RPMI8226 (cell line): ENCODE results near the gene DIP2C.

Experiments used
- DNase-seq: peaks from one replicate; pipeline ENCODE4 v3.0.0-alpha.2; 2015

Gene DIP2C

GRCh38 chr10:677038-677437 is 12.4 kb downstream of the DIP2C start:
- no peak for DNase-seq

- DNase-seq = no peak
These were observed 13.3 kb downstream of the DIP2C start for GRCh38 chr10:676178-676577.

- DNase-seq = no peak
These were observed 13.9 kb downstream of the DIP2C start for GRCh38 chr10:675532-675931.

- DNase-seq = no peak
These were observed 16.0 kb downstream of the DIP2C start for GRCh38 chr10:673492-673891.

GRCh38 chr10:672992-673391 is 16.5 kb downstream of the DIP2C start:
- DNase-seq = no peak

GRCh38 chr10:672203-672602 is 17.3 kb downstream of the DIP2C start:
- DNase-seq = no peak

- DNase-seq = no peak
These were observed 18.5 kb downstream of the DIP2C start for GRCh38 chr10:670990-671389.

- no peak for DNase-seq
These were observed 19.4 kb downstream of the DIP2C start for GRCh38 chr10:670038-670437.

- DNase-seq = no peak
These were observed 20.5 kb downstream of the DIP2C start for GRCh38 chr10:668786-669485.

GRCh38 chr10:667602-668143 is 21.8 kb downstream of the DIP2C start:
- no peak for DNase-seq

- no peak for DNase-seq
These were observed 22.4 kb downstream of the DIP2C start for GRCh38 chr10:667096-667495.

GRCh38 chr10:666237-667012 is 23.0 kb downstream of the DIP2C start:
- DNase-seq = no peak

GRCh38 chr10:665579-666091 is 23.8 kb downstream of the DIP2C start:
- DNase-seq = no peak

GRCh38 chr10:664893-665292 is 24.6 kb downstream of the DIP2C start:
- no peak for DNase-seq

GRCh38 chr10:664301-664700 is 25.2 kb downstream of the DIP2C start:
- DNase-seq = no peak

GRCh38 chr10:663831-664251 is 25.6 kb downstream of the DIP2C start:
- DNase-seq = no peak

- no peak for DNase-seq
These were observed 26.1 kb downstream of the DIP2C start for GRCh38 chr10:663466-663751.

- DNase-seq = no peak
These were observed 26.6 kb downstream of the DIP2C start for GRCh38 chr10:662686-663465.

- DNase-seq = no peak
These were observed 27.3 kb downstream of the DIP2C start for GRCh38 chr10:662223-662605.

- DNase-seq = no peak
These were observed 27.8 kb downstream of the DIP2C start for GRCh38 chr10:661597-662222.

GRCh38 chr10:660970-661596 is 28.4 kb downstream of the DIP2C start:
- no peak for DNase-seq

- DNase-seq = no peak
These were observed 29.0 kb downstream of the DIP2C start for GRCh38 chr10:660413-660969.
